Measurements from ENCODE around the gene FXN.
"Not testable (repeated sequence)": the region's sequence is repeated elsewhere in the genome, so short reads cannot be mapped to it uniquely, and the experiment has no call there.

FXN gene

DNA sequence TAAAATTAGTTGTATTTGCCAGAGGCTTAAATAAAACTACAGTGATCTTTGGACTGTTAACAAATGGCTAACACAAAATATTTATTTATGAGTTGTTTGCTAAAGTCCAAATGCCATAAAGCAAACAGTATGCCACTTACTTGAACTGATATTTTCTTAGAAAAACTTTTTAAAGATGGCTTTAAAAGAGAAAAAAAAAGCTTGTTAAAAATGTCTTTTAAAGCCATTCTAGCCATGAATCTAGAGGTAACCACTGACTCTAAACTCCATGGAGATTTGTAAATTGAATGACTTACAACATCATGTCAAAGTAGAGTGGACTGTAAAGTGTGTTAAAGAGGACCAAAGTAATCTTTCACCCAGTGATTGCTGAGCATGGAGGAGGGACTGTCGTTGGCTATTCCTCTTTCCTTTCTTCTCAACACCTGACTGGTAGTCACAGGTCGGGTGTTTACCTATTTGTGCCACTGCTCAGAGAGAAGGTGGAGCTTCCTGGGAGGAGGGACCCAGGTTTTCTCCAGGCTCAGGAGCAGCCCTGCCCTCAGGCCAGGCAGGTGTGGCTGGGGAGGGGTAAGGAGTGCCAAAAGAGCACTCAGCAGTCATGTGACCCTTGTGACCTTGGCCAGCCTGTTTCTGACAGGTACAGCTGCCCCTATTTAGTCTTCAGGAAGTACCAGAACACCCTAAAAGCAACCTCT lies 69.4 kb downstream of the FXN start:
- DNase-seq (ENCODE audit: low spot score) = no peak

DNA sequence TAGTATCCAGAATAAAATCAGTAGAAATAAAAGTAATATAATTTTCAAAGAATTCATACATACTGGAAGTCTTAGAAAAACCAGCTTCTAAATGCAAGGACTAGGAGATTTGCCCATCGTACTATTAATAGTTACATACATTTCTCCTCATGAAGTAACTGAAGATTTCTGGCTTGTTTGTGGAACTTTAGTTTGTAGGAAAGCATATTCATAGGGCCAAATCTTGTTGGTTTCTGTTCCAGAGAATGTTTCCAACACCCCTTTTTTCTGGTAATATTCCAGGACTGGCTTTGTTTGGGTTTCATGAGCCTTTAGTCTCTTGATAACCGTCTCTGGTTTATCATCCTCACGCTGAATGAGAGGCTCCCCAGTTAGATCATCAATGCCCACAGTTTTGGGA lies 72.2 kb downstream of the FXN start:
- no peak for DNase-seq (ENCODE audit: low spot score)

DNA sequence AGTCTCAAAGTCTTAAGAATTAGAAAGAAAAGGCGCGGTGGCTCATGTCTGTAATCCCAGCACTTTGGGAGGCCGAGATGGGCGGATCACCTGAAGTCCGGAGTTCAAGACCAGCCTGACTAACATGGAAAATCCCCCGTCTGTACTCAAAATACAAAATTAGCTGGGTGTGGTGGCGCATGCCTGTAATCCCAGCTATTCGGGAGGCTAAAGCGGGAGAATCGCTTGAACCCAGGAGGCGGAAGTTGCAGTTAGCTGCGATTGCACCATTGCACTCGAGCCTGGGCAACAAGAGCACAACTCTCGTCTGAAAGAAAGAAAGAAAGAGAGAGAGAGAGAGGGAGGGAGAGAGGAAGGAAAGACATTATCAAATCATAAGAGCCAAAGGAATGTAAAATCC lies 73.2 kb downstream of the FXN start:
- DNase-seq (ENCODE audit: low spot score) = not testable (repeated sequence)

DNA sequence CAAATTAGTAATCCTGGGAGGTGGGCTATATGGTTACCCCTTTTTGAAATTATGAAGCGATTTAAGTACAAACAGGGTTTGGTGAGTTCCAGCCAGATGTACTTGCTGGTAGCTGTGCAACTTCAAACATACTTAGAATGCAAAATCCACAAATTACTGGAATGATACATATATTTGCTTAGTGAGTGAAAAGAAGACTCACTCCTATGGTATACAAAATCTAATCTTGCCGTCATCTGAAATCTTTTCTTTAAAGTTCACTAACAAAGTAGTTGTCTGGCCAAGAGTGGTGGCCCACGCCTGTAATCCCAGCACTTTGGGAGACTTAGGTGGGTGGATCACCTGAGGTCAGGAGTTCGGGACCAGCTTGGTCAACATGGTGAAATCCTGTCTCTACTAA lies 73.6 kb downstream of the FXN start:
- DNase-seq (ENCODE audit: low spot score) = no peak

DNA sequence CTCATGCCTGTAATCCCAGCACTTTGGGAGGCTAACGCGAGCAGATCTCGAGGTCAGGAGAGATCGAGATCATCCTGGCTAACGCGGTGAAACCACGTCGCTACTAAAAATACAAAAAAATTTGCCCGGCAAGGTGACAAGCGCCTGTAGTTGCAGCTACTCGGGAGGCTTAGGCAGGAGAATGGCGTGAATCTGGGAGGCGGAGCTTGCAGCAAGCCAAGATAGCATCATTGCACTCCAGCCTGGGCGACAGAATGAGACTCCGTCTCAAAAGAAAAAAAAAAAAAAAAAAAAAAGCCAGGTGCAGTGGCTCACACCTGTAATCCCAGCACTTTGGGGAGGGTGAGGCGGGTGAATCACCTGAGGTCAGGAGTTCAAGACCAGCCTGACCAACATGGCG lies 77.1 kb downstream of the FXN start:
- DNase-seq (ENCODE audit: low spot score) = not testable (repeated sequence)

DNA sequence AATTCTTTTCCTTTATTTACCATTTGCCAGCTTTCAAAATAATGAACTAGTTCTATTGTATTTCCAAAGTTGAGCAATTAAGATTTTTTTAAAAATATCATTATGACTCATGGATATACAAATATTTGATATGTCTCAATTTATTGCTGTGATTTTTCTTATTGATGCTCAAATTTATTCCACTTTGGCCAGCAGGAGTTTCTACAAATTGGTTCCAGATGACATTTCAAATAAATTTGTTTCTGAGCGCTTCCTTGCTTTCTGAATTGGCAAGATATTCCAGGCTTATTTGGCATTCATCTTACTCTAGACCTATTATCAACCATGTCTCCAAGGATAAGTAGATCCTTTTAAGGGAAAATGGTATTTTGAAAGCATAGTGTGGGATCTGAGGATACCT lies 80.1 kb downstream of the FXN start:
- no peak for DNase-seq (ENCODE audit: low spot score)

DNA sequence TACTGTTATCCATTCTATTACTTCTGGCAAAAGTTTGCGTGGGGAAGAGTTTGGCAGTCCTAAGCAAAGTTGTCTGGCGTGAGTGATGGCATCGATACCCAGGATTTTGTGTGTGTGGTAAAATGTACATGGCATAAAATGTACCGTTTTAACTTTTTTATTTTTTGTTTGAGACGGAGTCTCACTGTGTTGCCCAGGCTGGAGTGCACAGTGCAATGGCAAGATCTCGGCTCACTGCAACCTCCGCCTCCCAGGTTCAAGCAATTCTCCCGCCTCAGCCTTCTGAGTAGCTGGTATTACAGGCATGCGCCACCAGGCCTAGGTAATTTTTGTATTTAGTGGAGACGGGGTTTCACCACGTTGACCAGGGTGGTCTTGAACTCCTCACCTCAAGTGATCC lies 83.1 kb downstream of the FXN start:
- no peak for DNase-seq (ENCODE audit: low spot score)

DNA sequence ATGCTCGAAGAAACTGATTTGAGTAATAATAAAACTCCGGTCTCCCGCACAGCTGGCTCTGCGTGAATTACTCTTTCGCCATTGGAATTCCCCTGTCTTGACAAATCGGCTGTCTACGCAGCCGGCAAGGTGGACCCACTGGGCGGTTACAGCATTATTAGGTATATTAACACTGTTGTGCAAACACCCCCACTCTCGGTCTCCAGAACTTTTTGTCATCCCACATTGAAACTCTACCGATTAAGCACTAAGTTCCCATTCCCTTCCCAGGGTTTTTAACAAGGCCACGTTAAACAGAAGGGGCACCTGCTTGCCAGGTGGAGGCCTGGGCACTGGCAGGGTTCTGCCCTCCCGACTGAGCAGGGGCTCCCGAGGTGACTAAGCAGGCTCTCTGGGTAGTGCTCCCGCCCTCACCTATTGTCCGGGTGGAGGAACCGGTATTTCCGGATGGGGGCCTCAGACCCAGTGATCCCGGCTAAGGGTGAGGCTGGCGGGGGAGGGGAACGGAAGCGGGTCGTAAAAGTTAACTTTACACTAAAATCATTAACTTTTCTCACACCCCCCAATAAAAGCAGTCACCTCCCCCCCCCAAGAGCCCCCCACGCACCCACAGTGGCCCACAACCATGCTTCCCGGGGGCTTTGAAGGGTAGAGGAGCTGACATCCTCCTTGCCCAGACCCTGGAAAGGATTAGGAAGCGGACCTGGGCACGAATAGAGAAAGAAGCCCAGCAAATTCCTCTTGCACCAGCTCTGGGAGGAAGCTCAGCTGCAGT lies 85.0 kb downstream of the FXN start:
- no peak for DNase-seq (ENCODE audit: low spot score)

DNA sequence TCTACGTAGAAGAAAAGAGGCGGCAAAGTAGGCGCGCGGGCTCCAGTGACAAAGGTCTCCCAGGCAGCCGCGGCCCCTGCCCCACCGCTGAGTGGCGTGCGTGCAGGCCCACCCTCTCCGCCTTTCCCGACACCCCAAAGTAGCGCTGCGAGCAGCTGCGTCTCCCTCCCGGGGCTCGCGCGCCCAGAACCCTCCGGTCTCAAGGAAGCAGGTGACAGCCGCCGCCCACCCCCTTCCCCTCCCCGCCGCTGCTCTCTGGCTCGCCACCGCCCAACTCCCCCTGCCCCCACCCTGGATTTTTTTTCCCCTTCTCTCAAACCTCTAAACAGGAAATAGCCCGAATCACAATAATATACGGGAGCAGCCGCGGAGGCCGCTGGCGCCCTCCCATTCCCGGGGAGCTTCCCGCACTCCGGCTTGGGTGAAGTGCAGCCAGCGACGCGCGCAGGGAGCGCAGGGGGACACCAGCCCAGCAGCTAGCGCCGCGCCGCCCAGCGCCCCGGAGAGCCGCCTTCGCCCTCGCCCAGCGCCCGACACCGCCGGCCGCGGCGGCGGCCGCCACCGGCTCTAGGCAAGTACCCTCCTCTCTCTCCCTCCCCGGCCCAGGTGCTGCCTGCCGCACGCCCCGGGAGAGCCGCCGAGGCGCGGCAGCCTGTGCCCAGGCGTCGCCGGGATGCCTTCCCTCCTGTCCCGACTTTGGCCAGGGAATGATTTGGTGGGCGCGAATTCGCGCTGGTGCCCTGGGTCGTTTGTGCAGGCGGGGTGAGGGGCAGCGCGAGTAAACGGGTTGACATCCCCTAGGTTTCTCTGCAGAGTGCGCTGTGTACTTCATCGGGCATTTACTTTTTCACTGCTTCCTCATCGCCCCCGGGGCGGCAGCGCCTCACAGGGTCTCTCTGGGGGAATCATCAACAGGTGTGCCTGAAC lies 85.9 kb downstream of the FXN start:
- peak; percentile 18 for DNase-seq (ENCODE audit: low spot score)

DNA sequence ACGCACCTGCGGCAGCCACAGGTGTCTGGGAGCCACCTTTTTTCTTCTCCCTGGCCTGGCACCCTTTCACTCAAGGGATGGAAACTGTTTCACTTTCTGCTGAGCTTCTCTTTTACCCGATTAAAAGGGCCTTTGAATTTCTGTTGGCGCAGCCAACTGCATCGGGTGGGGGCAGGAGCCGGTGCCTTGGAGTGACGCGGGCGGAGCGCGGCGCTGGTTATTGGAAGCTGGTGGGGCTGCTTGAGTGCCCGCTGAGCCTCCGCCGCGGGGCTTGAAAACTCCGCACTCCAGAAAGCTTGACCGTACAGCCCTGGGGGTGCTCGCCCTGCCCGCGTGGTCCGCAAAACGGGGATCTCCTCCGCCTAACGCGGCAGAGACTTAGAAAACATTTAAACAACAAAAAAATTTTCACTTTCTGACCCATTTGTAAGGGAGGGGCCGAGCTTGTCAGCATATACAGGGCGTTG lies 86.6 kb downstream of the FXN start:
- no peak for DNase-seq (ENCODE audit: low spot score)

DNA sequence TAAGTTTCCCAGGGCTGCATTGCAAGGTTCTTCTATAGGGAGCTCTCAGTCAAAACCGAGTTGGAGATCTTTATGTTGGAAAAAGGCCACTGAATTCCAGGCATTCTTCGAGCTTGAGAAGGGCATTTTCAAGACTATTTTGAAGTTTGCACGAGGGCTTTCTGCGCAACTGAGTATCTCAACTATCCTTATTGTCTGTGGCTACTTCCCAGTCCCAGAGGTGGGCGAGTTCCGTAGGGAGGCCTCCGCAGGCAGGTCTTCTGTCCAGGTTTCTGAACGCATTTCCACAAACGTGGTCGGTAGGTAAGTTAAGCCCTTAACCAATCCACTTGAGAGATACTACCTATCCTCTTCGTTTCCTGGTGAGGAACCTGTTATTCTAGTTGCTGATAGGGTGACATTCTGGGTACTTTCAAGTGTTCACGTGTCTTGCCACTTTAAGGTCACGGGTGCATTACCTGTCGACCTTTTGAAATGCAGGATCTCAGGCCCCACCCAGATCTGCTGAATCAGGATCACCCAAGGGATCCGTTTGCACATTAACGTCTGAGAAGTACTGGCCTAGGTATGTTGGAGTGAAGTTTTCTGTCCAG lies 87.1 kb downstream of the FXN start:
- no peak for DNase-seq (ENCODE audit: low spot score)

DNA sequence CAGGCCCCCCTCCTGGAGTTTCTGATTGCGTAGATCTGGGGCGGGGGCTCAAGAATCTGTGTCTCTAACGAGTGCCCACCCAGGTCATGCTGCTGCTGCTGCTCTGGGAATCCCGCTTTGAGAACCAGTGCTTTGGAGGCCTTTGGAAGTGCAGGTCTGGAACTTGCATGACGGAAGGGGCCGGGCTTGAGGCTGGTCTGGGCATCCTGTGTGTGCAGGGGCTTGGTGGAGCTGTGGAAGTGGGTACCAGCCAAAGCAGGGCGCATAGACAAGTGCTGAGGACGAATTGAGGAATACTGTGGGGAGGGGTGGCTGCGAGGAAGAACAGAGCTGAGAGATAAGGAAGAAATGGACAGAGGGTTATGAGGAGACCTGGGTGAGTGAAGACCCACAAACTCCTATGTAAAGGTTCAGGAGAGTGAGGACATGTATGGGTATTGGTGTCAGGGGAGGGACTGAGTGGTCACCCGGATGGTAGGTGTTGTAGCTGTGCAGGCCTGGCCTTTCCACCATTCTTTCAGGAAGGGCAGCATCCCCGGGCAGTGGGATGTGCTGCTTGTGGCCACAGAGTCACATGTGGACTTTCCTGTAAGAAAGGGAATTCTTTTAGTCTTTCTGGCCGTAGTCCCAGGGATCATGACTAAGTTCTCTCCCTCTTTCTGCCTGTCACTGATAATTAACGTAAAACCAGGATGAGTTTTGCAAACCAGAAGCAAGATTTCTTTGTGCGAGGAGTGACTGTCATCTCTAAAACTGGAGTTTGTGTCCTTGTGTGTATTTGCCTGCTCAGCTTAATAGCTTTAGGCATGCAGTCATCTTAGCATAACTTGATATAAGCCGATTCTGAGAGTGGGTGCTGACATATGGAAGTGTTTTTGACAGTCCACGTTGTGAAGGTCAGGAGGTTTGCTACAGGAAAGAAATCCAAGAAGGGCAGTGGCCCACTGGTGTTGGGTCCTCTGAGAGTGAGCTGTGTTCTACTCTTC lies 95.2 kb downstream of the FXN start:
- no peak for DNase-seq (ENCODE audit: low spot score)

DNA sequence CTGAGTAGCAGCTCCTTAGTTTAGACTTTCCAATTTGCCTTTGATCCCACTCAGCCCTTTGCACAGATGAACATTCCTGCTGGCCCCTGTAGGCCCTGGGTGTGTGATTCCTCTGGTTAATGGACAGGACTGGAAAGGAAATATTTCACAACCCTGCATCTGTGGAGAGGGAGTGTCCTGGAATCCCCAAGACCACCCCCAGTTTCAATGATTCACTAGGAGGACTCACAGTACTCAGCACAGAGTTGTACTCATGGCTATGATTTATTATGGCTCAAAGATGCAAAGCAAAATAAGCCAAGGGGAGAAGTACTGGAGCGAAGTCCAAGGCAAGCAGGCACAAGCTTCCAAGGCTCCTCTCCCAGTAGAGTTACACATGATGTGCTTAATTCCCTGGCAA lies 96.1 kb downstream of the FXN start:
- DNase-seq (ENCODE audit: low spot score) = no peak

DNA sequence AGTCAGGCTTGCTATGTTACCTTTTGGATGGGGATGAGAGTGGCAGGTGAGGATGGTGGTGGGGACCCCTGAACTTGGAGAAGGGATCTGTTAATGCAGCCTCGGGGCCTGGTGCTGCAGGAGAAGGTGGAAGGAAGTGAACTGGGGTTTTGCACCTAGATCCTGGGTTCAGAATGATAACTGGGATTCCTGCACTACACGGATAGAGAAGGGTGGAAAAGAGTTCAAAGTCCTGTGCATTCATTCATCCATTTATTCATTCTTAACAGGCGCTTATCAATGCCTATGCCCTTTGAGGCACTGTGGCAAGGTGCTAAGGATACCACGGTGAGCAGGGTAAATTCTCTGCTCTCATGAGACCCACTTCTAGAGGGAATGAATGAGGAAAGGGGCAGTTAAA lies 96.8 kb downstream of the FXN start:
- no peak for DNase-seq (ENCODE audit: low spot score)

DNA sequence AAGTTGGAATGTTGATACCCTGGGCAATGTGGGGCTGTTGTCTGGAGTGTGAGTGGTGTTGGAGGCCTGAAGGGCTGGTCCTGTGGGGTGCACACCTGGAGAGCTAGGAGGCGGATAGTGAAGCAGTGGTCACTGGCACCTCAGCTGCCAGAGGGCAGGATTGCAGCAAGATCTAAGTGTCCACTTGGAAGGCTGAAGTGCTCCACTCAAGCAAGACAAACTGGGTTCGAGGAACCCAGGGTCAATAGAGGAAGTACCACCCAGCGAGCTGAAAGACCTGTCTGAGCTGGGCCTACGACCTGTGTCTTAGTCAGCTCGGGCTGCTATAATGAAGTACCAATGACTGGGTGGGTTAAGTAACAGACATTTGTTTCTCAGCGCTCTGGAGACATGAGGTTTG lies 98.9 kb downstream of the FXN start:
- DNase-seq (ENCODE audit: low spot score) = no peak

DNA sequence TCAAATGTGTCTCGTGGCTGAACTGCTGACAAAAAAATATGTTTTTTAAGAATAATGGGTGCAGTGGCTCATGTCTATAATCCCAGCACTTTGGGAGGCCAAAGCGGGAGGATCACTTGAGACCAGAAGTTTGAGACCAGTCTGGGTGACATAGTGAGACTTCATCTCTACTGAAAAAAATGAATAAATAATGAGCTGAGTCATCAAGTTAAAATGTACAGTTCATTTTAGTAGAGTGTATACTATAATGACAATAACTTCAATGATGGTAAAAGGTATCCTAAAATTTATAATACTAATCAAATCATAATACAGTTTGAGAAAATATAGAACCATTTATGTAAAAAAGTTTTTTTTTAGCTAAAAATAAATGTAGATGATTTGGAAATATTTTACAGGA lies 100.6 kb downstream of the FXN start:
- no peak for DNase-seq (ENCODE audit: low spot score)

DNA sequence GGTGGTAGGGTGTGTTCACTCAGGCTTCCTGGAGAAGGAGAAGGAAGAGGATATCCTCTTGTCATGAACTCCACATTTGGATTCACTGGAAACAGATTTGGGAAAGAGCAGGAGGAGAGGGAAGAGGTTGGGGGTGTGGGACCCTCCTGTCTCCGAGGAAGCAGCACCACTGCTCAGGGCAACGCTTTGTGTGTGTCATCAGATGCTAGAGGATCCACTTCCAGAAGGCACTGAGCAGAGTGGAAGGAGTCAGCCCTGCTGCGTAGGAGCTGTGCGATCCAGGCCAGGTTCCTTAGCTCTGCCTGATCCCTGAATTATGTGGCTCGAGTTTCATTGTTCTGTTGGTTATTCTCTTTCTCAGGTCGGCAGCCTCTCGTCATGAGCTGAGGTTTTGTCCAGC lies 101.2 kb downstream of the FXN start:
- DNase-seq (ENCODE audit: low spot score) = no peak

DNA sequence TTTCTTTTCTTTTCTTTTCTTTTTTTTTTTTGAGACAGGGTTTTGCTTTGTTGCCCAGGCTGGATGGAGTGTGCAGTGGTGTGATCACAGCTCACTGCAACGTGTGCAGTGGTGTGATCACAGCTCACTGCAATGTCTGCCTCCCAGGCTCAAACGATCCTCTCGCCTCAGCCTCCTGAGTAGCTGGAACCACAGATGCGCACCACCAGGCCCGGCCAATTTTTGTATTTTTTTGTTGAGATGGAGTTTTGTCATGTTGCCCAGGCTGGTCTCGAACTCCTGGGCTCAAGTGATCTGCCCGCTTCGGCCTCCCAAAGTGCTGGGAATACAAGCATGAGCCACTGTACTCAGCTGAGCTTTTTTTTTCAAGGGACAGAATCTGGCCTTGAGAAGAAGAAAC lies 101.8 kb downstream of the FXN start:
- no peak for DNase-seq (ENCODE audit: low spot score)

DNA sequence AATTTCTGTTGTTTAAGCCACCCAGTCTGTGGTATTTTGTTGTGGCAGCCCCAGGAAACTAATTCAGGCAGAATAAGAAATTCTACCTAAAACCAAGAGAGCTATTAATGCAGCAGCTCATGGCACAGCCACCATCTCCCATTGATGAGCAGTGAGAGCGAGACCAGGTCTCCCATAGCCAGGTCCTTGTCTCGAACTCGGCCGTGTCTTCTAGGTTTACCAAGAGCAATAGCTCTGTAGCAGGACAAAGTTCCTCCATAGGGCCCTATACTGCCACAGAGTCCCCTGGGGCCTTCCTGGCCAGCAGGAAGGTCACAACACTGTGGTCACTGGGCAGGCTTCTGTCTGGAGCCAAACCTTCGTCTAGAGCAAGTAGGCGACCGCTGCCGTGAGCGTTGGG lies 104.0 kb downstream of the FXN start:
- no peak for DNase-seq (ENCODE audit: low spot score)

DNA sequence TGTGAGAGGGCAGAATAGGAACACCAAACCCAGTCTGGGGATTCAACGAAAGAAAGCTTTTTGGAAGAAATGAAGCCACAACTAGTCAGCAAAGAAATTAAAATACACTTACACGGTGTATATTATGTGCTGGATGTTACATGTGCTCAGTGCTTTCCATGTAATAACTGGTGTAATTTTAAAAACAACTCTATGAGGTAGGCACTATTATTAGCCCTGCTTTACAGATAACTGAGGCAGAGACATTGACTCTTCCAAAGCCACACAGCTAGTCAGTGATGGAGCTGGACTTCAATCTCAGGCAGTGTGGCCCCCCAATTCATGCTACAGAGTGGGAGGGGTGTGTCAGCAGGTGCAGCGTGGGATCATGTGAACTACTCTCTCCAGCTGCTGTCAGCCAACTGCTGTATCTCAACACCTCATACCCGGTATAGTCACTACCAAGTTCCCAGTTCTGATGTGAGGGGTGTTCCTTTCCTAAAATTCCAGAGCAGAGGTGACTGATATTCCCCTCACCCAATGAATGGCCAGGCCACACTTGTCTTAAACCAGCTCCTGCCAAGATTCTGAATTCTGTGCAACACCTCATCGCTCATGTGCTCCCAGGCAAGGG lies 104.7 kb downstream of the FXN start:
- no peak for DNase-seq (ENCODE audit: low spot score)

DNA sequence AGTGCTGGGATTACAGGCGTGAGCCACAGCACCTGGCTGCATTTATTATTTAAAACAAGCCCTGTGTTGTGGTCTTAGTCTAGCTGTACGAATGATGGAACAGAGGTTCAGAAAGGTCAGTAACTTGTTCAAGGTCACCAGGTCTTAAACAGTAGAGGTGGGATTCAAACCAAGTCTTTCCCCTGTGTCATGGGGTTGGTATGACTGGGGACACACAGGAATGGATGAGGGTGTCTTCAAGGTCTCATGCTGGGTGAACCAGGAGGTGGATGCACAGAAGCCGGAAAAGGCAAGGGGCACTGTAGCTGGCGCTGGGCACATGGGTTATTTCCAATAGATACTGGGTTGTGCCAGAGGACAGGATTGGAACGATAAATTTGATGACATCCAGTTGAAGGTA lies 106.3 kb downstream of the FXN start:
- DNase-seq (ENCODE audit: low spot score) = no peak

All from CD4-positive, alpha-beta T cell treated with Interleukin-6 at 100 ng/mL for 8 hours (primary cell).